Measurements from ENCODE around the gene BEND5. TPM values are rescaled to one million over a fixed set of nuclear protein-coding genes. Genes with fewer than 3 reads are reported as not detected.

The BEND5 gene
- total and polyA plus RNA-seq, 2 experiments from 2014 or later: 12.1 to 29.0 TPM

DNA sequence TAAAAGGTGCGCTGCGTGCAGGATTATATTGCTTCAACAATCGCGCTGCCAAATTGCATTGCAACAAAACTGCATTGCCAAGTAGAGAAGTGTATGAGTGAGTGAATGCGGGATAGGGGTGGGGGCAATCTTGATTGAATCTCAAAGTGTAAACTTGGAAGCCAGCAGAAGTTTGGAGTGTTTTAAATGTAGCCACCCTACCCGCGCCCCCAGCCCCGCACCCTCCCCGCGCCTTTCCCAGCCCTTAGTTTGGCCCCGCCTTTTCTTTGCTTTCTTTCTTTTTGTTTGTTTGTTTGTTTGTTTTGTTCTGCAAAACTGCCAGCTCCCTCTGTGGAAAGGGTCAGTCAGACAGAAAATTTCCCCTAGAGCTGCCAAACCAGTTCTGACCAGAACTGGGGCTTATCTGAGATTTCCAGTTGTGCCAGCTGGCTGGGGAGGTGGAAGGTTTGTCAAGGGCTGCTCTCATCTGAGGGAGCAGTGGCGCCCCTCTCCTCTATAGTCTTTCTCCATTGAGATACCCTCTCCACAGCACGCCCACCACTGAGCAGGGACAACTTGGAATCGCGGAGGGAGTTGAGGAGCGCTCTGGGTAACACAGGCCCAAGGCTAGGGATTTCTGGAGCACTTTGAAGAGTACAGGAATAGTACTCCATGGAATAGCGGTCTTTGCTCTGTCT is 666 bp upstream of the BEND5 start:
- DNase-seq (ENCODE audit: low read depth in 1 of 2, low spot score in 1 of 2): peak in 1 of 2 donors; percentile 18
- H3K9me3 ChIP-seq (ENCODE audit: low read depth): no peaks in the 10 kb centered on the region
- H3K4me3 ChIP-seq: peak overlapping the region; percentile 76
- no peaks in the 10 kb centered on the region for H3K36me3 ChIP-seq
- peaks cover 4% of the 10 kb centered on the region for H3K4me1 ChIP-seq (ENCODE audit: low read depth)
- TF ChIP-seq, protein P1, sequence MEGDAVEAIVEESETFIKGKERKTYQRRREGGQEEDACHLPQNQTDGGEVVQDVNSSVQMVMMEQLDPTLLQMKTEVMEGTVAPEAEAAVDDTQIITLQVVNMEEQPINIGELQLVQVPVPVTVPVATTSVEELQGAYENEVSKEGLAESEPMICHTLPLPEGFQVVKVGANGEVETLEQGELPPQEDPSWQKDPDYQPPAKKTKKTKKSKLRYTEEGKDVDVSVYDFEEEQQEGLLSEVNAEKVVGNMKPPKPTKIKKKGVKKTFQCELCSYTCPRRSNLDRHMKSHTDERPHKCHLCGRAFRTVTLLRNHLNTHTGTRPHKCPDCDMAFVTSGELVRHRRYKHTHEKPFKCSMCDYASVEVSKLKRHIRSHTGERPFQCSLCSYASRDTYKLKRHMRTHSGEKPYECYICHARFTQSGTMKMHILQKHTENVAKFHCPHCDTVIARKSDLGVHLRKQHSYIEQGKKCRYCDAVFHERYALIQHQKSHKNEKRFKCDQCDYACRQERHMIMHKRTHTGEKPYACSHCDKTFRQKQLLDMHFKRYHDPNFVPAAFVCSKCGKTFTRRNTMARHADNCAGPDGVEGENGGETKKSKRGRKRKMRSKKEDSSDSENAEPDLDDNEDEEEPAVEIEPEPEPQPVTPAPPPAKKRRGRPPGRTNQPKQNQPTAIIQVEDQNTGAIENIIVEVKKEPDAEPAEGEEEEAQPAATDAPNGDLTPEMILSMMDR (IDR thresholded peaks at IDR 0.05; ENCODE audit: low read depth, low read length): no peak
- H3K27ac ChIP-seq: no peak overlapping the region
- H3K27me3 ChIP-seq: no peaks in the 10 kb centered on the region

DNA sequence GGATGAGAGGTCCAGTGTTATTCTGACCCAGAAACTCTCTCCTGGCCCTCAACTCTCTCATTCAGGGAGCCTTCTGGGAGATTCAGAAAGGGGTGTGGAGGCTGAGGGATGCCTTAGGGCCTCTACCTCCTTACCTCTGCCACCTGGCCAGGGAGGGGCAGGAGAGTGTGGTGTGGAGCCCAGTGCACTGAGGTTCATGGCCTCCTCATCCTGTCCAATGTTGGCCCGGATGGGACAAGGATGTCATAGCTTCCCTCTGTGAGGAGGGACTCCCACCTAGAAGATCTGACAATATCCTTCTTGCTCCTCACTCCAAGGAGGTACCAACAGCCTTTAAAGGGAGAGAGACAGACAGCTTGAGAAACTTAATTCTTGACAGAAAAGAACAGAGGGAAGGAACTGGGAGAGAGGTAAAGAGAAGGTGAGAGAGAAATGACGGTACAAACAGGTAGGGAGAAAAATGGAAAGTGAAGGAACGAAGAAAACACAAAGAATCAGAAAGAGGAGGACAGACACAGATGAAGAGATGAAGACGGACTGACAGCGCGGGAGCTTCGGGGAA is 779 bp downstream of the BEND5 start:
- Histone ChIP-seq H3K27me3 (no peaks in the 10 kb centered on the region), H3K36me3 (no peaks in the 10 kb centered on the region), H3K27ac (no peak overlapping the region), H3K4me3 (peak overlapping the region; percentile 76), H3K4me1 (ENCODE audit: low read depth) (peaks cover 4% of the 10 kb centered on the region), H3K9me3 (ENCODE audit: low read depth) (no peaks in the 10 kb centered on the region)
- no peak for DNase-seq (ENCODE audit: low read depth in 1 of 2, low spot score in 1 of 2)
- TF ChIP-seq, protein P1 (IDR thresholded peaks at IDR 0.05; ENCODE audit: low read depth, low read length): no peak

DNA sequence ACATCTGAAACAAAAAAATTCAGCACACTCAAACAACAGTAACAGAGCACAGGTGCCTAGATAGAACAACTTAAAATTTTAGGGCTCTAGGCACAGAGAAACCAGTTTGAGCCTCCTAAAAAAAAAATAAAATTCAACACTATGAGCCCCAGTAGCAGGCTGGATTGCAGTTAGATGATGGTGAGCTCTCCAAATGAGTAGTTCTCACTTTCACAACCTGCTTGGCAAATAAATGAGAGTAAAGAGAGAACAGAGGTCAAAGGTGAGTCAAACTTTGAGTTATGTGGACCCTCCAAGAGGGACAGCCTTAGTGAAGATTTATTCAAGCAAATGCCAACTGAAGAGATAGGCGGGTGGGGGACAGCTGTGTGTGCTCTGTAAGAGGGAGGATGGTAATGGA is 3.6 kb downstream of the BEND5 start:
- H3K9me3 ChIP-seq (ENCODE audit: low read depth): no peaks in the 10 kb centered on the region
- TF ChIP-seq, protein P1 (IDR thresholded peaks at IDR 0.05; ENCODE audit: low read depth, low read length): no peak
- H3K4me1 ChIP-seq (ENCODE audit: low read depth): peaks cover 4% of the 10 kb centered on the region
- H3K27ac ChIP-seq: no peak overlapping the region
- no peak for DNase-seq (ENCODE audit: low read depth in 1 of 2, low spot score in 1 of 2)
- no peaks in the 10 kb centered on the region for H3K27me3 ChIP-seq
- H3K36me3 ChIP-seq: no peaks in the 10 kb centered on the region
- H3K4me3 ChIP-seq: no peak overlapping the region

DNA sequence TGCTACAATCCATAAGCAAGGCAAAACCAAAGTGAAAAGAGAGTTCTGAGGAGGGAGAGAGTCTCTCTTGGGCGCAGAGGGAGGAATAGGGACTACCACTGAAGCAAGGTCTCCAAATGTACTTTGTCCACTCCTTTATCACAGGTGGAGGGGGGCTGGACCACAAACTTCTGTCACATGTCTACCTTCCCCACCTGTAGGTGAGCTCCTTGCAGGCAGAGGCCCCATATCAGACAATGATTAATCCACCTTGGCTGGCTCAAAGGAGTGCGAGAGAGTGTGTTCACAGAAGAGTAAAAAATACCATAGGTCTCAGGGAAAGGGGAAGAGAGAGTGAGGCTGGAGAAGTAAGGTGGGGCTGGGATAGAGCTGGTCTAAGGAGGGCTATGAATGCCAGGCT is 4.5 kb downstream of the BEND5 start:
- no peak overlapping the region for H3K4me3 ChIP-seq
- DNase-seq (ENCODE audit: low read depth in 1 of 2, low spot score in 1 of 2): no peak
- no peaks in the 10 kb centered on the region for H3K9me3 ChIP-seq (ENCODE audit: low read depth)
- no peaks in the 10 kb centered on the region for H3K27me3 ChIP-seq
- TF ChIP-seq, protein P1 (IDR thresholded peaks at IDR 0.05; ENCODE audit: low read depth, low read length): no peak
- no peak overlapping the region for H3K27ac ChIP-seq
- no peaks in the 10 kb centered on the region for H3K36me3 ChIP-seq
- peaks cover 4% of the 10 kb centered on the region for H3K4me1 ChIP-seq (ENCODE audit: low read depth)

DNA sequence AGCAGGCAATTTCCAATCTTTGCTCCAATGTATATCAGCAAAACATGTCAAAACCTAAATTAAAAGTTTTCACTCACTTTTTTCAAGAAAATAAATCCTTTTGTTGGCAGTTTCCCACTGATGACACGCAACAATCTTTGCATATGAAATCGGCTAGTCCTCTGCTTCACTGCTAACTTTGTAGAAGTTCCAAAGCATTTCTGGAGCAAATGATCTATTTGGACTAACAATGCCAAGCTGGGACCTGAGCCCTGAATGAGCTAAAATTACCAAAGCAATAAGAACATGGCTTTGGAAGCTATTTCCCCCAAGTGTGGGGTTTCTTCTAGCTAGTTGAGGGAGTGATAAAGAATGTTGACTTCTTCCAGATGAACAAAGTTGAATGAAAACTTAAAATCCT is 5.1 kb downstream of the BEND5 start:
- H3K9me3 ChIP-seq (ENCODE audit: low read depth): no peaks in the 10 kb centered on the region
- H3K4me1 ChIP-seq (ENCODE audit: low read depth): peaks cover 4% of the 10 kb centered on the region
- no peaks in the 10 kb centered on the region for H3K36me3 ChIP-seq
- DNase-seq (ENCODE audit: low read depth in 1 of 2, low spot score in 1 of 2): no peak
- H3K27ac ChIP-seq: no peak overlapping the region
- no peaks in the 10 kb centered on the region for H3K27me3 ChIP-seq
- TF ChIP-seq, protein P1 (IDR thresholded peaks at IDR 0.05; ENCODE audit: low read depth, low read length): no peak
- H3K4me3 ChIP-seq: no peak overlapping the region

Data from cardiac muscle cell (in vitro differentiated cells and primary cell).